HepG2 (cell line): ENCODE measurements around the gene CENPL. TPM values are rescaled to one million over a fixed set of nuclear protein-coding genes. Genes with fewer than 3 reads are reported as not detected.

Source experiments
- AGO1 ChIP-seq: fragments of 200-400 bp; formaldehyde crosslinking; IDR thresholded peaks from 2 replicates; pipeline ENCODE4 v1.6.1; 2017; ENCODE audit warnings: mild to moderate bottlenecking, low read depth, low read length, moderate library complexity; ENCODE audit not compliant: poor library complexity, severe bottlenecking
- AKAP8 ChIP-seq: sonication (generic); formaldehyde crosslinking; IDR thresholded peaks from 2 replicates; pipeline ENCODE4 v1.5.1; 2020; ENCODE audit warnings: mild to moderate bottlenecking, missing genetic modification reagents
- EED ChIP-seq: sonication (generic); formaldehyde crosslinking; IDR thresholded peaks from 2 replicates; pipeline ENCODE4 v1.5.0; 2020; ENCODE audit warnings: mild to moderate bottlenecking, missing genetic modification reagents
- HNRNPUL1 ChIP-seq: fragments of 200-400 bp; formaldehyde crosslinking; IDR thresholded peaks from 2 replicates; pipeline ENCODE4 v1.6.1; 2017; ENCODE audit warnings: low read depth, mild to moderate bottlenecking, low read length, moderate library complexity
- HOXA3 ChIP-seq: sonication (generic); formaldehyde crosslinking; IDR thresholded peaks from 2 replicates; pipeline ENCODE4 v1.5.0; 2020; ENCODE audit warnings: missing genetic modification reagents
- IRF2 ChIP-seq: IDR thresholded peaks from 2 replicates; pipeline ENCODE4 v1.6.1; 2018; ENCODE audit warnings: missing genetic modification reagents, missing compliant biosample characterization
- KLF16 ChIP-seq, 2 experiments: sonication (generic) in 1 of 2; formaldehyde crosslinking in 1 of 2; IDR thresholded peaks; 2 replicates each; pipeline versions ENCODE4 v1.6.1 to v1.8.0; 2016 to 2023; ENCODE audit warnings: missing genetic modification reagents in 2 of 2, missing compliant biosample characterization in 1 of 2
- MAFG ChIP-seq: sonication (generic); formaldehyde crosslinking; IDR thresholded peaks from 2 replicates; pipeline ENCODE4 v1.5.1; 2020; ENCODE audit warnings: mild to moderate bottlenecking, missing genetic modification reagents
- MAZ ChIP-seq, 2 experiments: sonication (generic) in 1 of 2; formaldehyde crosslinking in 1 of 2; IDR thresholded peaks; 2 replicates each; pipeline versions ENCODE4 v1.5.0 to v1.6.1; 2012 to 2020; ENCODE audit warnings: low read depth in 2 of 2, mild to moderate bottlenecking in 2 of 2, borderline replicate concordance in 1 of 2, improper control_type of control experiment in 1 of 2, low read length in 1 of 2, missing genetic modification reagents in 1 of 2, moderate library complexity in 1 of 2
- MED13 ChIP-seq: sonication (generic); formaldehyde crosslinking; IDR thresholded peaks from 2 replicates; pipeline ENCODE4 v1.5.0; 2020; ENCODE audit warnings: missing genetic modification reagents
- NONO ChIP-seq, 2 experiments: fragments of 450-650 bp in 1 of 2; sonication (generic) in 1 of 2; formaldehyde crosslinking in 1 of 2; IDR thresholded peaks in 1 of 2; conservative IDR thresholded peaks in 1 of 2; 2 replicates each; pipeline versions ENCODE4 v1.6.1 to v1.8.0; 2017 to 2022; ENCODE audit warnings: mild to moderate bottlenecking in 1 of 2, missing genetic modification reagents in 1 of 2, moderate library complexity in 1 of 2
- RFXANK ChIP-seq: IDR thresholded peaks from 2 replicates; pipeline ENCODE4 v1.6.1; 2016
- SAFB2 ChIP-seq: sonication (generic); formaldehyde crosslinking; IDR thresholded peaks from 2 replicates; pipeline ENCODE4 v1.5.1; 2020; ENCODE audit warnings: missing genetic modification reagents, low read depth, mild to moderate bottlenecking, borderline replicate concordance
- SRY ChIP-seq: sonication (generic); formaldehyde crosslinking; IDR thresholded peaks from 2 replicates; pipeline ENCODE4 v1.8.0; 2022; ENCODE audit warnings: mild to moderate bottlenecking, missing genetic modification reagents
- STAT5B ChIP-seq: sonication (generic); formaldehyde crosslinking; IDR thresholded peaks from 2 replicates; pipeline ENCODE4 v1.4.0; 2020; ENCODE audit warnings: missing genetic modification reagents
- TEAD3 ChIP-seq: optimal IDR thresholded peaks from 2 replicates; pipeline ENCODE3; 2016; ENCODE audit warnings: borderline replicate concordance
- XRCC5 ChIP-seq: fragments of 200-400 bp; formaldehyde crosslinking; optimal IDR thresholded peaks from 2 replicates; pipeline ENCODE3; 2017; ENCODE audit warnings: mild to moderate bottlenecking, low read length
- ZNF234 ChIP-seq: sonication (generic); formaldehyde crosslinking; conservative IDR thresholded peaks from 2 replicates; pipeline ENCODE4 v1.5.1; 2020; ENCODE audit warnings: mild to moderate bottlenecking, missing genetic modification reagents
- ZNF30 ChIP-seq: sonication (generic); formaldehyde crosslinking; IDR thresholded peaks from 2 replicates; pipeline ENCODE4 v1.5.0; 2020; ENCODE audit warnings: mild to moderate bottlenecking, missing genetic modification reagents
- ZNF333 ChIP-seq: sonication (generic); formaldehyde crosslinking; IDR thresholded peaks from 2 replicates; pipeline ENCODE4 v1.4.0; 2020; ENCODE audit warnings: mild to moderate bottlenecking, missing genetic modification reagents, borderline replicate concordance
- ZNF556 ChIP-seq: sonication (generic); formaldehyde crosslinking; IDR thresholded peaks from 2 replicates; pipeline ENCODE4 v1.4.0; 2020; ENCODE audit warnings: mild to moderate bottlenecking, missing genetic modification reagents, borderline replicate concordance
- ZNF788 ChIP-seq: sonication (generic); formaldehyde crosslinking; IDR thresholded peaks from 2 replicates; pipeline ENCODE4 v1.5.0; 2020; ENCODE audit warnings: mild to moderate bottlenecking, missing genetic modification reagents, borderline replicate concordance
- ZNF850 ChIP-seq: sonication (generic); formaldehyde crosslinking; conservative IDR thresholded peaks from 2 replicates; pipeline ENCODE4 v1.9.0; 2021; ENCODE audit warnings: mild to moderate bottlenecking, missing genetic modification reagents
- ZNF878 ChIP-seq: sonication (generic); formaldehyde crosslinking; IDR thresholded peaks from 2 replicates; pipeline ENCODE4 v1.8.1; 2023; ENCODE audit warnings: mild to moderate bottlenecking, missing genetic modification reagents, moderate library complexity
- ZZZ3 ChIP-seq: sonication (generic); formaldehyde crosslinking; IDR thresholded peaks from 2 replicates; pipeline ENCODE4 v1.4.0; 2020; ENCODE audit warnings: missing genetic modification reagents, mild to moderate bottlenecking, borderline replicate concordance
- polyA plus RNA-seq, 8 experiments: library from polyadenylated mRNA; depleted of rRNA in 3 of 8; stranded (reverse) in 7 of 8; unstranded in 1 of 8; fragments of >200 nt; fragmentation: Illumina TruSeq in 4 of 8; extraction: Trizol in 4 of 8; gene quantifications; 2 replicates each; pipeline versions ENCODE4 v1.2.1 to v1.2.3, GENCODE V29; 2011 to 2016; ENCODE audit warnings: low read depth in 4 of 8, missing spikeins in 1 of 8, mixed read lengths in 1 of 8; ENCODE audit not compliant: insufficient read depth in 1 of 8
- total RNA-seq, 5 experiments: library from RNA; depleted of rRNA; stranded (reverse); fragments of >200 nt; fragmentation: Illumina TruSeq; extraction: Trizol; gene quantifications; 2 replicates each; pipeline ENCODE4 v1.2.3, GENCODE V29; 2016; ENCODE audit warnings: low read depth in 1 of 5
- TF ChIP-seq, protein P1 (sequence below): IDR thresholded peaks from 2 replicates; pipeline ENCODE4 v1.6.1; 2016; ENCODE audit warnings: missing biosample characterization, missing genetic modification reagents, low read depth
- TF ChIP-seq, protein P2 (sequence below): IDR thresholded peaks from 2 replicates; pipeline ENCODE4 v1.6.1; 2016; ENCODE audit warnings: low read depth

CENPL gene
- total and polyA plus RNA-seq, 2 of the 13 experiments (the other 11 are each of a cell fraction or from before 2014, with no cell fraction given), result 4.4 to 14.2 TPM

DNA sequence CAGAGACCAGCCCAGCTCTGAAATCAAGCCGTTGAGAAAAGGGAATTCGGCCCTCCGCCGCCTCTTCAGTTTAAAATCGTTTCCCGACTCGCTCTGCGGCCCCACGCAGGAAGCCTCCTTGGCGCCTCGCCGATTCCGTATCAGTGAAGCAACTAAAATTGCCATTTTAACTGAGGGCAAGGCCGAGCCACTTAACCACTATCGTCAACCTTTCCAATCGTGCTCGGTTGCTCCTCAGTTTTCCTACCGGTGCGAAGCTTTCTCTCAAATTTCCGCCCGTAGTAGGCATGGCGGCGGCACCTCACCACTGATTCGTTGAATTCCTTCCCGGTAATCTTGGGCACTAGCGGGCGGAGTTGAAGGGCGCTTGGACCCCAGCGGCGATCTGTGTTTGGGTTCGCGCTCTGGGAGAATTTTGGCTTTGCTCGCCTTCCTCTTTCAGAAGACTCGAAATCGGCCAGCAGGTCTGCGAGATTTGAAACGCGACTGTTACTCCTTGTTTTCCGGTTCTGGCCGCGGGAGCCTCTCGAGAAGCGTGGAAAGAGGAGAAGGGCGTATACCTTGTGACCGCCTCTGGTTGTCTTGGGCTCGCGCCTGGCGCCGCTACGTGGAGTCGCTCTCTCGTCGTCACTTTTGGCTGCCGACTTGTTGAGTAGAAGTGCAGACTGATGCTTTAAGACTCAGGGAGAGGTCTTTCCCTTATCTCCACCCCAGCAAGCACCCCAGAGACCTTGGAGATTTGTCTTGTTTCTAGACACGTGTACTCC is at the start of gene CENPL, which contains the start of gene DARS2 (continued):
- TF ChIP-seq, protein P1, sequence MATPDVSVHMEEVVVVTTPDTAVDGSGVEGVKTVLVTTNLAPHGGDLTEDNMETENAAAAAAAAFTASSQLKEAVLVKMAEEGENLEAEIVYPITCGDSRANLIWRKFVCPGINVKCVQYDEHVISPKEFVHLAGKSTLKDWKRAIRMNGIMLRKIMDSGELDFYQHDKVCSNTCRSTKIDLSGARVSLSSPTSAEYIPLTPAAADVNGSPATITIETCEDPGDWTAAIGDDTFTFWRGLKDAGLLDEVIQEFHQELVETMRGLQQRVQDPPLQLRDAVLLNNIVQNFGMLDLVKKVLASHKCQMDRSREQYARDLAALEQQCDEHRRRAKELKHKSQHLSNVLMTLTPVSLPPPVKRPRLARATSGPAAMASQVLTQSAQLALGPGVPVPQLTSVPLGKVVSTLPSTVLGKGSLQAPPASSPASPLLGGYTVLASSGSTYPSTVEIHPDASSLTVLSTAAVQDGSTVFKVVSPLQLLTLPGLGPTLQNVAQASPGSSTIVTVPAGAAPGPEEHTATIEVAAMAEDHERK (CRISPR knock-in tag), result peak; percentile 78
- TF ChIP-seq AKAP8 (CRISPR knock-in tag) (no peak), AGO1 (peak; percentile 37), RFXANK (no peak), NONO (IDR thresholded peaks at IDR 0.05) (no peak), NONO (CRISPR knock-in tag; conservative IDR thresholded peaks at IDR 0.05) (peak; percentile 81; the same call in 1 of the 2 replicates), MAFG (CRISPR knock-in tag) (no peak), XRCC5 (peak; percentile 19), HNRNPUL1 (no peak), IRF2 (CRISPR knock-in tag) (peak; percentile 80), ZNF556 (CRISPR knock-in tag) (no peak), ZZZ3 (CRISPR knock-in tag) (no peak; the same call in 1 of the 2 replicates), MAZ (IDR thresholded peaks at IDR 0.05; ENCODE audit: borderline replicate concordance, low read depth, low read length) (peak; percentile 57; the same call in 1 of the 2 replicates), MAZ (CRISPR knock-in tag; IDR thresholded peaks at IDR 0.05; ENCODE audit: low read depth) (peak; percentile 15; the same call in 1 of the 2 replicates), KLF16 (CRISPR knock-in tag; IDR thresholded peaks at IDR 0.05) (peak in 1 of 2 experiments; percentile 55; a peak in 1 of 4 replicates), ZNF30 (CRISPR knock-in tag) (0 out of 2 replicates have a peak, but pooled peaks have one; percentile 22), ZNF878 (CRISPR knock-in tag) (peak; percentile 90; the same call in 1 of the 2 replicates), ZNF788 (CRISPR knock-in tag) (peak; percentile 51; the same call in 1 of the 2 replicates), TEAD3 (no peak), MED13 (CRISPR knock-in tag) (no peak), ZNF234 (CRISPR knock-in tag) (no peak), EED (CRISPR knock-in tag) (no peak), ZNF850 (CRISPR knock-in tag) (no peak), SRY (CRISPR knock-in tag) (no peak), HOXA3 (CRISPR knock-in tag) (peak; percentile 98), SAFB2 (CRISPR knock-in tag) (peak; percentile 54; the same call in 1 of the 2 replicates), ZNF333 (no peak), STAT5B (CRISPR knock-in tag) (no peak)
- TF ChIP-seq, protein P2, sequence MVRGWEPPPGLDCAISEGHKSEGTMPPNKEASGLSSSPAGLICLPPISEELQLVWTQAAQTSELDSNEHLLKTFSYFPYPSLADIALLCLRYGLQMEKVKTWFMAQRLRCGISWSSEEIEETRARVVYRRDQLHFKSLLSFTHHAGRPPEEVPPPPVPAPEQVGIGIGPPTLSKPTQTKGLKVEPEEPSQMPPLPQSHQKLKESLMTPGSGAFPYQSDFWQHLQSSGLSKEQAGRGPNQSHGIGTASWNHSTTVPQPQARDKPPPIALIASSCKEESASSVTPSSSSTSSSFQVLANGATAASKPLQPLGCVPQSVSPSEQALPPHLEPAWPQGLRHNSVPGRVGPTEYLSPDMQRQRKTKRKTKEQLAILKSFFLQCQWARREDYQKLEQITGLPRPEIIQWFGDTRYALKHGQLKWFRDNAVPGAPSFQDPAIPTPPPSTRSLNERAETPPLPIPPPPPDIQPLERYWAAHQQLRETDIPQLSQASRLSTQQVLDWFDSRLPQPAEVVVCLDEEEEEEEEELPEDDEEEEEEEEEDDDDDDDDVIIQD, result peak; percentile 37
